GM21717 (cell line): ENCODE results near the gene LYPD6.

Experiments
- ATAC-seq: cut with Tn5 transposase; IDR thresholded peaks from one replicate; pipeline ENCODE4 v1.9.1; 2021; ENCODE audit warnings: mild to moderate bottlenecking, moderate library complexity; ENCODE audit not compliant: unreplicated experiment

The LYPD6 gene

DNA sequence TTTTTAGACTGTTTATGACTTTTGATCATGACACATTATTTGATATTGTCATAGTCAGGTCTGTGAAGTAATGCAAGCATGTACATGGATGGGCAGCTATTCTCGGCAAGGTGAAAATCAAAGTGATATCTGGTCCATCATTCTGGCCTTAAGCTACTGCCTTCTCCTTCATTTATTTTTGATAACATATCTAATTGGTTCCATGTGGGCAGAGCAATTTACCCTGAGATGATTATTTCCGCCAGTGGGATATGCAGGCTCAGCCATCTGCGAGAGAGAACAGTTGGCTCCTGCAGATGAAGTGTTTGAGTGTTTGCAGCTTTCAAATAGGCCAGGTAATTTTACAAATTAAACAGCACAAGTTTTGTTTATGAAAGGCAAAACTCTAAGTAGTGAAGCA, 116.4 kb downstream of the LYPD6 start:
- no peak for ATAC-seq

DNA sequence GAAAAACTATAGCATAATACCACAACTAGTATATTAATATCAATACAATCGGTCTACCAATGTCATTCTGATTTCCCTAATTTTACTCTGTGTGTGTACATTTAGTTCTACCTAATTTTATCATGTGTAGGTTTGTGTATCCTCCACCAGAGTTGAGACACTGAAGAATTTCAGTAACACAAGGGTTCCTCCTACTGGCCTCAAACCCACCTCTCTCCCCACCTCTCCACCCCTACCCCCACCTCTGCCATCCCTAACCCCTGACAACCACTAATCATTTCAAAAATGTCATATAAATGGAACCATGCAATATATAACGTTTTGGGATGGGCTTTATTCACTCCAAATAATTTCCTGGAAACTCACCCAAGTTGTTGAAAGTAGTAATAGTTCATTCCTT, 117.9 kb downstream of the LYPD6 start:
- no peak for ATAC-seq

DNA sequence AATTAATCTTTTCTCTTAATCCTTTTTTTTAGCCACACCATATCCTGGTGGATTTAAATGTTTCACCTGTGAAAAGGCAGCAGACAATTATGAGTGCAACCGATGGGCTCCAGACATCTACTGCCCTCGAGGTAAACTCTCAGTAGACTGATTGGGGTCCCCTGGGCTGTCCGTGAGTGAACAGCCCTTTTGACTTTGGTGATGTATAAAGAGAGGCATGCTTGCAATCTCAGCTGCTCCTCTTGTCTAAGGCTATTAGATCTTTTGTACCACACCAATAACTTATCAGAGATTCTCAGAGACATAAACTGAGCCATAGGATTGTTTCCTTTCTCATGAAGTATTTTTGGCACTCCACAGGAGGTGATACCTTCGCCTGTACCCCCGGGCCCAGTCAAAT, 118.6 kb downstream of the LYPD6 start:
- no peak for ATAC-seq

GRCh38 chr2:149451417-149452165, 121.2 kb downstream of the LYPD6 start:
- ATAC-seq, result no peak

DNA sequence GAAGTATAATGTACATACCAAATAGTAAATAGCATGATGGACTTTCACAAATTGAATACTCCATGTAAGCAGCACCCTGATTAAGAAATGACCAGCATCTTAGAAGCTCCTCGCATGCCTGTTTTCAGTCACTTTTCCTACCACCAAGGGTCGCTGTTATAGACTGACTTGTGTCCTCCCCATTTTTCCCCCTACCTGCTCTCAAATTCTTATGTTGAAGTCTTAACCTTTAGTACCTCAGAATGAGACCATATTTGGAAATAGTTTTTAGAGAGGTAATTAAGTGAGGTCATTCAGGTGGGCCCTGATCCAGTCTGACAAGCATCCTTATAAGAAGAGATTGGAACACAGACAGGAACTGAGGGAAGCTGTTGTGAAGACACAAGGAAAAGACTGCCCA, 125.9 kb downstream of the LYPD6 start:
- no peak for ATAC-seq

- ATAC-seq, result no peak
Observed at GRCh38 chr2:149458502-149458901, 128.1 kb downstream of the LYPD6 start.

- peak; percentile 95 for ATAC-seq
Observed at GRCh38 chr2:149463328-149464002, 133.1 kb downstream of the LYPD6 start.

GRCh38 chr2:149464396-149464795, 134.0 kb downstream of the LYPD6 start:
- no peak for ATAC-seq

DNA sequence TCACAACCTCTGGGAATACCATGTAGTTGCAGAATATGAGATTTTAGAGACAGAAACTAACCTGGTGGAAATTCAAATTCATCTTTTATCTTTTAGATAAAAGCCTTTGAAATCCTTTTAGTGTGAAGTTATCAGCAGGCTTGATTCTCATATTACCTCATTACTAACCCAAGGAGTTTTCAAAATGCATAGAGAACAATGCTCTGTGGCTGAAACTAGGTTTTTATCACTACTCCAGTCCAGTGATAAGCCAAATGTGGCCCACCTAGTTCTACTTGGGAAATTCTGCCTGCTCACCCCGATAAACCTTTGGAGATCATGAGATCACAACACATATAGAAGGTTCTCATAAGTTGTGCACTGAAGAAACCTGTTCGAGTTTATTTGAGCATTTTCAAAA, 135.5 kb downstream of the LYPD6 start:
- no peak for ATAC-seq

DNA sequence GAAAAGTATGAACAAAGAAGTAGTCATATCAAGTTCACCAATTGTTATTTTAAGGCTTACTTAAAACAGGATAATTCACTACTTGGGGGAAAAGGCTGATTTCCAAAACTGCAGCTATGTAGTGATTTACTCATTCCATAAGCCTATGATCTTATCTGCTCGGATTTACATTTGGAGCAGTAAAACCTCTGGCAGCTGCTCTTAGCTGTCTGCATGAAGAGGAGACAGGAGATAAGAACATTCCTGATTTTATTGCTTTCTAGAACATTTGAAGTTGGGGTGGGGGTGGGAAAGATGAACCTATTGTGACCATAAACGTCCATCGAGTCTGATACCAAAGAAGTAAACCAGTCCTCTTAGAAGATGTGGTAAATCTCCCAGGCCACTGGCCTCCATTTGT, 136.2 kb downstream of the LYPD6 start:
- no peak for ATAC-seq

DNA sequence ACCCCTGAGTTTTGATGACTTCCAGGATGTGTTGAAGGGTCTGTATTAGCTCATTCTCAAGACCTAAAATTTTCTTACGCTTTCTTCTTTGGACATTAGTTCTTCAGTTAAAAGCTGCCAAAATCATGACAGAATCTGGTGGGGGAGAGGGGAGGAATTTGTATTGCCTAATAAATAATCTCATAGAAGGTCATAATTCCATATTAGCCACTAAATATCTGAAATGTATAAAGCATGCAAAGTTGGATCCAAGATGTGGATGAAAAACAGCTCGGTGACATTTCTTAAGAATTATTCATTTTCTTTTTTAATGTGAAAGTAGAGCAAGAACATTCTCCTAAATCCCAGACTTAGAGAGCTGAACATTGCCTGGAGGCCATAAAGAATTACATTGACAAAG, 137.0 kb downstream of the LYPD6 start:
- no peak for ATAC-seq

GRCh38 chr2:149468636-149469035, 138.2 kb downstream of the LYPD6 start:
- ATAC-seq, result no peak

DNA sequence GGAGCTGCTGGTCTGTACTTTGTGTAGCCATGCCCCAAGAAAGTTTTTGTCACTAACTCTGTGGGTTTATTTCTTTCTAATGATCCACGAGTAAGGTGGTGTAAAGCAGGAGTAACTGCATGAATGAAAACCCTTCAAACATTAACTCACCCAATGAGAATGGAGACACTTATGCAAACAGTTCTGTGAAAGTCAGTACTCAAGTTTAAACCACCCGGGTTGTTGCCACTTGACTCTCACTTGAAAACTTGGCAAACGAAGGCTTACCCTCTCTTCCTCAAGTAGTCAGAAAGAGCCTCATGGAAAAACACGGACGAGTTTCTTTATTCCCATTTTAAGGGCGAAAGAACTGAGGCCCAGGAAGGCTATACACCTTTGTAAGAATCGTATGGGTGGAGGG, 139.7 kb downstream of the LYPD6 start:
- ATAC-seq, result no peak

DNA sequence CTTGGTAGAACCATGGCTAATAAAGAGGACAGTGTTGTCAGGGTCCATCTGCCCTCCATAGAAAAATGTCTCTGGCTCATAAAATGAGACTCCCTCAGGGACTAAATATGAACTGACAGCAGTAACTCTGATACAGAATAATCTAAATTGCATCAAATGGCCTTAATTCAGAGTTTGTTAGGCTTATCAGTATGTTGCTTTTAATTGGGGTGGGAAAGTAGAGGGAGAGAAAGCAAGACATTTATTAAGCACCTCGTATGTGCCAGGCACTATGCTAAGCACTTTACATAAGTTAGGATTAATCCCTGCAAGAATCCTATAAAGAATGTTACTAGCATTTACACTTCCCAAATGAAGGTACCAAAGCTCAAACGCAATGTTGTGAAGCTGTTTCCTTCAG, 142.0 kb downstream of the LYPD6 start:
- ATAC-seq, result no peak

GRCh38 chr2:149473068-149473467, 142.7 kb downstream of the LYPD6 start:
- ATAC-seq, result no peak

- ATAC-seq, result no peak
Observed at GRCh38 chr2:149473521-149473920, 143.1 kb downstream of the LYPD6 start.

DNA sequence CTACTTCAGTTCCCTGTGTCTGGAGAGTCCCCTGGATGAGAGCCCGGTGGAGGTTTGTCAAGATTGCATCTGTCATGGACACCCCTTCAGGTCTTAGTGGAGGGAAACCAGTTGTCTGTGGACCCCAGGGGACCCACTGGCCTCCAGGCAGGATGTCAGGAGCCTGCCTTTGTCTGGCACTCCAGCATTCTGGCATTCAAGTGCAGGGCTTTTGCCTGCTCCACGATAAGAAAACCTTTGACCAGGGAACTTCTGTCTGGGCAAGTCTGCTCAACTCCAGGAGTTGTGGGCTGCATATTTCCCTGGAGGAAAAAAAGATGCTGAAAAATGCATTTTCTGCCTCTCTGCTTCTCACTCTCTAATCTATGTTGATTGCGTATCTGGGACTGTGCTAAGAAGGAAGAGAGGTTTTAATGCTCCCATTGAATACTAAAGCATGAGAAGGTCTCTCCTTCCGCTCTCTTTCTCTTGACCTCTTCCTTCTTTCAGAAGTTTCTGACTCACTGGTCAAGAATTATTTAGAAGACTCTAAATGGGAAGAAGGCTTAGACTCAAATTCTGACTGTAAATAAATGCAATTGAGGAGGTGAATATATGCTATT, 152.7 kb downstream of the LYPD6 start:
- ATAC-seq, result no peak

DNA sequence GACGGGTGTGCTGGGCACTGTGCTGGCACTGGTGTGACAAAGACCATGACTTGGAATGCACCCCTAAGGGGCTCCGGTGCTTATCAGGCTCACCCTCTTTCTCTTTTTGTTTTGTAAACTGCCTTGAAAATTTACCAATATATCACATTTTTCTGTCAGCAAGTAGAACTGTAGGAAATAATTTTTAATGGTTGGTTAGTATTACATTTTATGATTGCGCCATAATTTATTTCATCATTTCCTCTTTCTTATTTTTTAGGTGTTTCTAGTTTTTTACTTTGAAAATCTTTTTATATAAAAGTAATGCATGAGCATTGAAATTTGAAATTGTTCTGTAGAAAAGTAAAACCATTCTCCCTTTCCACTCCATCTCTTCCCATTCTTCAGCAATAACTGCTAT, 156.3 kb downstream of the LYPD6 start:
- no peak for ATAC-seq

DNA sequence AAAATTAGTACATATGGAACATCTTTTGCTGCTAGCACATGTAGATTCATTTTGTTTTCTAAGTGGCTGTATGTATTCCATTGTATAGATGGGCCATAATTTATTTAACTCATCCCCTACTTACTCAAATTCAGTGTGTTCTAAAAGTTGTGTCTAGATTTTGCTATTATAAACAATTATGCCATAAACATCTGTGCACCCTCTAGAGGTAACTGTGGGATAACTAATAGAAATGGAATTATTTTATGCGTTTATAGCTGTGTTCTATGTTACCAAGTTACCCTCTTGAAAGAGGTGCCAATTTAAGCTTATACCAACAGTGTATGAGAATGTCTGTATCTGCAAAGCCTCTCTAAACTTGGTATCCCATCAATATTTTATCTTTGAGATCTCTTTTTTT, 156.8 kb downstream of the LYPD6 start:
- ATAC-seq, result no peak

- no peak for ATAC-seq
Observed at GRCh38 chr2:149488706-149489440, 158.5 kb downstream of the LYPD6 start.

DNA sequence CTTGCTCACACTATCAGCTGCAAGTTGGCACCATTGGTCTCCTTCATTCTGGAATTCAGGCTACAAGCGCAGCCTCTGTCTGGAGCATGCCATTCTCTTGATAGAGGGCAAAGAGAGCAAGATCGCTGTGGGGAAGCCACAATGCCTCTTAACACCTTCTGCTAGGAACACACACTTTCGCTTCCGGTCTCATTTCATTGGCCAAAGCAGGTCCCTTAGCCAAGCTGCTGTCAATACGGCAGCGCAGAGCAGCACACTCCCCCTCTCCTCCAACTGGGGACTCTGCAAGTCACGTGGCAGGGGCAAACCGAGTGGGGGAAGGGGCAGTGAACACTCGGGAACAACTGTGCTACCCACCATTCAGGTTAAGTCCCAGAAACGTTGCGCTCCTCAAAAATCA, 159.1 kb downstream of the LYPD6 start:
- no peak for ATAC-seq

DNA sequence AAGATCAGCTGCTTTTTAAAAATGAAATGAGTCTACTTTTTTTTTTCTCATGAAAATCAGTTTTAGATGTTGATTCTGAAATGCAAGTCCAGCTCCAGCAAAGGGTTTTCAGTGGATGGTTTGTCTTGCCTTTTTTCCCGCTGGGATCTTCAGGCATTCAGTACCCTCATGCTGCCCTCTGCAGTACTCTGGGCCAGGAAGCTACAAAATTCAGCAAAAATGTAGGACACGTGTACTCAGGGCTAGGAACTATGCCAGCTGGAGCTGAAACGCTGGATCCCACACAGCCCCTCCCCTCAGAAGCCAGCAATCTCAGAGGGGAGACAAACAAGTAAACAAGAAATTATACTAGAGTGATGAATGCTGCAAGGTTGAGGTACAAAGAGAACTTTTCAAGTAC, 159.9 kb downstream of the LYPD6 start:
- no peak for ATAC-seq
